DOHH2 (cell line): ENCODE data around the gene PRKAG1.

Experiments used
- H3F3A ChIP-seq: fragments of 200-600 bp; sonication (generic), shearing (Covaris generic); 2 replicates; pipeline ENCODE4 v1.6.0; 2016; ENCODE audit warnings: antibody characterized with exemption, mild to moderate bottlenecking; ENCODE audit not compliant: control insufficient read depth, insufficient read depth
- H3K27ac ChIP-seq: fragments of 200-600 bp; sonication (generic); 2 replicates; pipeline ENCODE4 v1.5.1; 2014; ENCODE audit warnings: low read depth, mild to moderate bottlenecking, low read length, moderate library complexity
- H3K27me3 ChIP-seq: fragments of 200-600 bp; sonication (generic); 2 replicates; pipeline ENCODE4 v1.6.1; 2014; ENCODE audit warnings: mild to moderate bottlenecking, low read length, mixed read lengths; ENCODE audit not compliant: control insufficient read depth
- H3K36me3 ChIP-seq: fragments of 200-600 bp; sonication (generic); 2 replicates; pipeline ENCODE4 v1.6.1; 2014; ENCODE audit warnings: mild to moderate bottlenecking, low read length, moderate library complexity, mixed read lengths; ENCODE audit not compliant: control insufficient read depth
- H3K4me1 ChIP-seq: fragments of 200-600 bp; sonication (generic); 2 replicates; pipeline ENCODE4 v1.6.1; 2014; ENCODE audit warnings: mild to moderate bottlenecking, low read length, mixed read lengths; ENCODE audit not compliant: control insufficient read depth
- H3K4me2 ChIP-seq: fragments of 200-600 bp; sonication (generic); 2 replicates; pipeline ENCODE4 v1.6.0; 2014; ENCODE audit warnings: mild to moderate bottlenecking, low read length, moderate library complexity
- H3K4me3 ChIP-seq: fragments of 200-600 bp; sonication (generic); 2 replicates; pipeline ENCODE4 v1.5.1; 2014; ENCODE audit warnings: mild to moderate bottlenecking, low read length, mixed read lengths
- H3K79me2 ChIP-seq: fragments of 200-600 bp; sonication (generic); 2 replicates; pipeline ENCODE4 v1.6.1; 2014; ENCODE audit warnings: mild to moderate bottlenecking, low read length, mixed read lengths; ENCODE audit not compliant: control insufficient read depth
- H3K9me2 ChIP-seq: fragments of 200-600 bp; sonication (generic); replicated peaks from 2 replicates; pipeline ENCODE4 v1.6.1; 2014; ENCODE audit warnings: mild to moderate bottlenecking, low read length, mixed read lengths; ENCODE audit not compliant: control insufficient read depth
- H3K9me3 ChIP-seq: fragments of 200-600 bp; sonication (generic); 2 replicates; pipeline ENCODE4 v1.6.1; 2014; ENCODE audit warnings: antibody characterized with exemption, low read length, mixed read lengths; ENCODE audit not compliant: control insufficient read depth, insufficient read depth
- H4K20me1 ChIP-seq: fragments of 200-600 bp; sonication (generic); 2 replicates; pipeline ENCODE4 v1.6.0; 2014; ENCODE audit warnings: low read depth, mild to moderate bottlenecking, antibody characterized with exemption, low read length, moderate library complexity; ENCODE audit not compliant: control insufficient read depth, insufficient read depth
- EZH2phosphoT487 ChIP-seq: fragments of 200-600 bp; sonication (generic); IDR thresholded peaks from 2 replicates; pipeline ENCODE4 v1.6.1; 2017; ENCODE audit warnings: borderline replicate concordance, mild to moderate bottlenecking, antibody characterized with exemption, low read length, moderate library complexity, mixed read lengths
- TF ChIP-seq, protein P1 (sequence below): fragments of 200-600 bp; sonication (generic); IDR thresholded peaks from one replicate; pipeline ENCODE4 v1.5.1; 2014; ENCODE audit warnings: antibody characterized with exemption, mild to moderate bottlenecking, low read depth, low read length; ENCODE audit not compliant: poor library complexity, severe bottlenecking

The PRKAG1 gene

DNA sequence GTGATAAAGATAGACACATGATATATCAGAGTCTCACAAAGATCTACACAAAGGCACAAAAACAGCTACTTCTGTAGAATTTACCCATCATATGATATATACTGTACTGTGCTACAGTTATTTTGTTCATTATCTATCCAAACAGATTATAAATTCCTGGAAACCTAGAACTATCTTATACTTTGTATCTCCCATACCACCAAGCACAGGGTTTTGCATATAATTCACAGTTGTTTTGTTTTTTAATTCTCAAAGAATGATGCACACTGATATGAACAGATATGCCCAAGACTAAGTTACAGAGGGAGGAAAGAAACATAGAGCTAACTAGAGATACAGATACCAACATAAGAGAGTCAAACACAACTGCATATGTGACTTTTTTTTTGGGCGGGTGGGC, 3.4 kb downstream of the PRKAG1 start:
- TF ChIP-seq EZH2phosphoT487: no peak
- TF ChIP-seq, protein P1, sequence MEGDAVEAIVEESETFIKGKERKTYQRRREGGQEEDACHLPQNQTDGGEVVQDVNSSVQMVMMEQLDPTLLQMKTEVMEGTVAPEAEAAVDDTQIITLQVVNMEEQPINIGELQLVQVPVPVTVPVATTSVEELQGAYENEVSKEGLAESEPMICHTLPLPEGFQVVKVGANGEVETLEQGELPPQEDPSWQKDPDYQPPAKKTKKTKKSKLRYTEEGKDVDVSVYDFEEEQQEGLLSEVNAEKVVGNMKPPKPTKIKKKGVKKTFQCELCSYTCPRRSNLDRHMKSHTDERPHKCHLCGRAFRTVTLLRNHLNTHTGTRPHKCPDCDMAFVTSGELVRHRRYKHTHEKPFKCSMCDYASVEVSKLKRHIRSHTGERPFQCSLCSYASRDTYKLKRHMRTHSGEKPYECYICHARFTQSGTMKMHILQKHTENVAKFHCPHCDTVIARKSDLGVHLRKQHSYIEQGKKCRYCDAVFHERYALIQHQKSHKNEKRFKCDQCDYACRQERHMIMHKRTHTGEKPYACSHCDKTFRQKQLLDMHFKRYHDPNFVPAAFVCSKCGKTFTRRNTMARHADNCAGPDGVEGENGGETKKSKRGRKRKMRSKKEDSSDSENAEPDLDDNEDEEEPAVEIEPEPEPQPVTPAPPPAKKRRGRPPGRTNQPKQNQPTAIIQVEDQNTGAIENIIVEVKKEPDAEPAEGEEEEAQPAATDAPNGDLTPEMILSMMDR: no peak
- Histone ChIP-seq H3K36me3 (peaks cover 41% of the 10 kb centered on the region), H3K79me2 (peaks cover 32% of the 10 kb centered on the region), H3F3A (peaks cover 18% of the 10 kb centered on the region), H3K4me1 (peaks cover 24% of the 10 kb centered on the region), H3K9me2 (no peaks in the 10 kb centered on the region), H3K4me3 (no peak overlapping the region), H3K27ac (no peak overlapping the region), H3K4me2 (no peak overlapping the region), H3K27me3 (no peaks in the 10 kb centered on the region), H4K20me1 (no peaks in the 10 kb centered on the region), H3K9me3 (no peaks in the 10 kb centered on the region)

DNA sequence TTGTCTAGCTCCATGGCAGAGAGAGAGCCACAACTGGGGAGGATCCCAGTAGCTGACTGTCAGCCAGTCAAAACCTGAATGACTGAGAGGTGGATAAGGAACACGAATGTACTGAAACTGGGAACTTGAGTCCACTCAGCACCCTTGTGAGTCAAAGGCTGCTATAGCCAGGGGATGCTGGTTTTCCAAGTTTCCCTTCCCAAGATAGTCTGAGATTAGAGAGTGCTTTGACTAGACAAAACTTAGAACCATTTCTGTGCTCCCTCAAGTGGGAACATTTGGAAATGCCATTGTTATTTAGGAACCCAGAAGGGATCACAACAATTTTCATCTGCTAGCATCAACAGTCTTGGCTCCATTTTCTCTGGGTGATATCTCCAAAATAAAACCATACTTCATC, 4.0 kb downstream of the PRKAG1 start:
- Histone ChIP-seq H3K79me2 (peaks cover 32% of the 10 kb centered on the region), H3K4me2 (no peak overlapping the region), H3F3A (peaks cover 13% of the 10 kb centered on the region), H4K20me1 (no peaks in the 10 kb centered on the region), H3K9me3 (no peaks in the 10 kb centered on the region), H3K4me3 (no peak overlapping the region), H3K4me1 (peaks cover 18% of the 10 kb centered on the region), H3K27me3 (no peaks in the 10 kb centered on the region), H3K27ac (no peak overlapping the region), H3K9me2 (no peaks in the 10 kb centered on the region), H3K36me3 (peaks cover 43% of the 10 kb centered on the region)
- no peak for TF ChIP-seq EZH2phosphoT487
- TF ChIP-seq, protein P1: no peak

DNA sequence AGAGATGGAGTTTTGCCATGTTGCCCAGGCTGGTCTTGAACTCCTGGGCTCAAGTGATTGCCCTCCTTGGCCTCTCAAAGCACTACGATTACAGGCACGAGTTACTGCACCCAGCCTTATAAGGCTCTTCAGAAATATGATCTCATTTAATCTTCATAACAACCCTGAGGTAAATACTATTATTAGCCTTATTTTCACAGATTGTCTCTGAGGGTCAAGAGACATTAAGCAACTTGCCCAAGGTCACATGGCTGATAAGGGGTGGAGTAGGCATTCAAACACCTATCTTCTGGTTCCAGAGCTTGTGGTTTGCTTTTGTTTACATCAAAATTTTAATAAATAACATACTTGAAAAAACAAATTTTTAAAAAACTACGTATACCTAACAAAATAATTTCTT, 5.1 kb downstream of the PRKAG1 start:
- Histone ChIP-seq H3K27ac (no peak overlapping the region), H4K20me1 (no peaks in the 10 kb centered on the region), H3K4me2 (no peak overlapping the region), H3K27me3 (no peaks in the 10 kb centered on the region), H3F3A (peaks cover 9% of the 10 kb centered on the region; the same call in 1 of the 2 replicates), H3K9me3 (no peaks in the 10 kb centered on the region), H3K79me2 (peaks cover 32% of the 10 kb centered on the region), H3K9me2 (no peaks in the 10 kb centered on the region), H3K4me3 (no peak overlapping the region), H3K36me3 (peaks cover 41% of the 10 kb centered on the region), H3K4me1 (peaks cover 11% of the 10 kb centered on the region)
- TF ChIP-seq, protein P1: no peak
- no peak for TF ChIP-seq EZH2phosphoT487

DNA sequence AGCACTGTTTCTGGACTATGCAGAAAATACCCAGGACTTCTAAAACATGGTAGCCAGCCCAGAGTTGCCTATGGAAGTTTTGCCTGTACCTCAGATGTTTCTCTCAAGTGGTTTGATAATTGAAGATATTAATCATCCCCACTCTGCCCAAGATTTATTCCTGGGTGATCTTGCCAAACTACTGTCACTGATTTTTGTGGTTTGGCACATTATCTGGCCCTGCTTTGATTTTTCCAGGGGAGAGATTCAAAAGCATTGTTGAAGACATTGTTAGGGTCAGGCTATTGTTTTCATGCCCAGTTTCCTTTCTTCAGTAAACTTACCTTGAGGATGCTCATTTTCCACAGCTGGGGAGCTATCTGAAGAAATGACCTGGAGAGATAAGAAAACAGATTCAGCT, 5.8 kb downstream of the PRKAG1 start:
- Histone ChIP-seq H3K9me3 (no peaks in the 10 kb centered on the region), H3K9me2 (no peaks in the 10 kb centered on the region), H3K27me3 (no peaks in the 10 kb centered on the region), H3K36me3 (peaks cover 41% of the 10 kb centered on the region), H3K4me2 (no peak overlapping the region), H3K4me1 (peaks cover 9% of the 10 kb centered on the region), H3K27ac (no peak overlapping the region), H3F3A (peaks cover 10% of the 10 kb centered on the region; the same call in 1 of the 2 replicates), H3K79me2 (peaks cover 26% of the 10 kb centered on the region), H3K4me3 (no peak overlapping the region), H4K20me1 (no peaks in the 10 kb centered on the region)
- no peak for TF ChIP-seq EZH2phosphoT487
- TF ChIP-seq, protein P1: no peak
